Activated CD4-positive, alpha-beta T cell treated with anti-CD3 and anti-CD28 coated beads, Interleukin-2, amount 10 ng/mL, durations not matched to agents 7 days and 5 days (primary cell): ENCODE measurements around the gene CCNJ. TPM values are rescaled to one million over a fixed set of nuclear protein-coding genes. Genes with fewer than 3 reads are reported as not detected.
"Not testable (repeated sequence)": the region's sequence is repeated elsewhere in the genome, so short reads cannot be mapped to it uniquely, and the experiment has no call there.

Experiments used
- CTCF ChIA-PET: fragments of 350-600 bp; sonication (Branson Sonifier 250); formaldehyde crosslinking; loops from one replicate; lab custom pipeline; 2021; ENCODE audit warnings: antibody characterized with exemption; lab: Charles Lee
- POLR2A ChIA-PET: fragments of 350-600 bp; sonication (Branson Sonifier 250); formaldehyde crosslinking; loops from one replicate; lab custom pipeline; 2021; ENCODE audit warnings: antibody characterized with exemption; lab: Charles Lee
- DNase-seq: peaks from one replicate; pipeline ENCODE4 v3.0.0-alpha.2; 2020
- H3K27ac Mint-ChIP-seq: one replicate; pipeline ENCODE4 v1.8.0; 2021; ENCODE audit warnings: mild to moderate bottlenecking, moderate library complexity, mixed read lengths
- H3K27me3 Mint-ChIP-seq: one replicate; pipeline ENCODE4 v1.8.0; 2021; ENCODE audit warnings: mixed read lengths
- H3K36me3 Mint-ChIP-seq: one replicate; pipeline ENCODE4 v1.8.0; 2021; ENCODE audit warnings: low read depth, mixed read lengths
- H3K4me1 Mint-ChIP-seq: one replicate; pipeline ENCODE4 v1.8.0; 2021; ENCODE audit warnings: mixed read lengths
- H3K4me3 Mint-ChIP-seq: one replicate; pipeline ENCODE4 v1.8.0; 2021; ENCODE audit warnings: mild to moderate bottlenecking, moderate library complexity, mixed read lengths
- H3K9me3 Mint-ChIP-seq: one replicate; pipeline ENCODE4 v1.8.0; 2021; ENCODE audit warnings: mixed read lengths
- total RNA-seq, 2 experiments: library from RNA; stranded (reverse); gene quantifications; one replicate each; pipeline ENCODE4 v1.2.3, GENCODE V29; 2021

Gene CCNJ
- total RNA-seq, 2 experiments from 2014 or later = 4.1 to 4.8 TPM

- no peaks in the 10 kb centered on the region for H3K9me3 Mint-ChIP-seq
- ChIA-PET POLR2A (no interaction called here), CTCF (interaction anchor here (1.1 kb wide), 1 partner anchor 17 kb away, joined by 3 read pairs; no protein-coding TSS in a partner anchor)
- no peak overlapping the region for H3K4me3 Mint-ChIP-seq
- DNase-seq = no peak
- peaks cover 2% of the 10 kb centered on the region for H3K36me3 Mint-ChIP-seq
- peaks cover 16% of the 10 kb centered on the region for H3K27me3 Mint-ChIP-seq
- no peak overlapping the region for H3K27ac Mint-ChIP-seq
- peaks cover 9% of the 10 kb centered on the region for H3K4me1 Mint-ChIP-seq
Observed at GRCh38 chr10:96038476-96039387, 4.7 kb upstream of the CCNJ start.

GRCh38 chr10:96041146-96041545, 2.2 kb upstream of the CCNJ start:
- Mint-ChIP-seq H3K27me3 (peaks cover 12% of the 10 kb centered on the region), H3K4me1 (peaks cover 27% of the 10 kb centered on the region), H3K4me3 (no peak overlapping the region), H3K9me3 (no peaks in the 10 kb centered on the region), H3K36me3 (peaks cover 10% of the 10 kb centered on the region), H3K27ac (no peak overlapping the region)
- ChIA-PET POLR2A (no interaction called here), CTCF (no interaction called here)
- no peak for DNase-seq

- CTCF ChIA-PET = interaction anchor here (1.4 kb wide), 1 partner anchor 50 kb away, joined by 3 read pairs; no protein-coding TSS in a partner anchor
- Mint-ChIP-seq H3K36me3 (peaks cover 32% of the 10 kb centered on the region), H3K9me3 (no peaks in the 10 kb centered on the region), H3K27ac (peak overlapping the region; percentile 89), H3K4me3 (peak overlapping the region; percentile 89), H3K4me1 (peaks cover 45% of the 10 kb centered on the region), H3K27me3 (no peaks in the 10 kb centered on the region)
- peak; percentile 50 for DNase-seq
- POLR2A ChIA-PET = interaction anchor here (0.6 kb wide), 1 partner anchor 9 kb away, joined by 3 read pairs; no protein-coding TSS in a partner anchor
Observed at GRCh38 chr10:96043893-96044715, 721 bp downstream of the CCNJ start.

GRCh38 chr10:96044736-96045135, 1.4 kb downstream of the CCNJ start:
- peak overlapping the region; percentile 89 for H3K4me3 Mint-ChIP-seq
- POLR2A ChIA-PET = no interaction called here

GRCh38 chr10:96046546-96046945, 3.2 kb downstream of the CCNJ start:
- peaks cover 47% of the 10 kb centered on the region for H3K4me1 Mint-ChIP-seq
- POLR2A ChIA-PET = interaction anchor here (1.3 kb wide), 1 partner anchor 84 kb away, joined by 3 read pairs; the partner anchor contains the start of gene ZNF518A
- no peaks in the 10 kb centered on the region for H3K27me3 Mint-ChIP-seq
- DNase-seq = no peak
- H3K36me3 Mint-ChIP-seq = peaks cover 41% of the 10 kb centered on the region
- H3K4me3 Mint-ChIP-seq = no peak overlapping the region
- CTCF ChIA-PET = interaction anchor here (0.7 to 1.4 kb wide), 4 partner anchors 13 to 353 kb away, joined by 3 to 5 read pairs (median 3); partner anchors contain the start of gene TCTN3
- no peak overlapping the region for H3K27ac Mint-ChIP-seq
- no peaks in the 10 kb centered on the region for H3K9me3 Mint-ChIP-seq

More at GRCh38 chr10:96044736-96045135, 1.4 kb downstream of the CCNJ start:
- Mint-ChIP-seq H3K4me1 (peaks cover 47% of the 10 kb centered on the region), H3K36me3 (peaks cover 34% of the 10 kb centered on the region), H3K27me3 (no peaks in the 10 kb centered on the region), H3K9me3 (no peaks in the 10 kb centered on the region), H3K27ac (peak overlapping the region; percentile 89)
- CTCF ChIA-PET = interaction anchor here (1.4 kb wide), 1 partner anchor 49 kb away, joined by 3 read pairs; no protein-coding TSS in a partner anchor
- DNase-seq = no peak

GRCh38 chr10:96047004-96047649, 3.7 kb downstream of the CCNJ start:
- CTCF ChIA-PET = interaction anchor here (0.7 to 1.4 kb wide), 4 partner anchors 13 to 353 kb away, joined by 3 to 5 read pairs (median 3); partner anchors contain the start of gene TCTN3
- H3K4me3 Mint-ChIP-seq = no peak overlapping the region
- no peak overlapping the region for H3K27ac Mint-ChIP-seq
- POLR2A ChIA-PET = interaction anchor here (1.3 kb wide), 1 partner anchor 83 kb away, joined by 3 read pairs; the partner anchor contains the start of gene ZNF518A
- peaks cover 46% of the 10 kb centered on the region for H3K36me3 Mint-ChIP-seq
- H3K4me1 Mint-ChIP-seq = peaks cover 52% of the 10 kb centered on the region
- no peaks in the 10 kb centered on the region for H3K9me3 Mint-ChIP-seq
- no peak for DNase-seq
- no peaks in the 10 kb centered on the region for H3K27me3 Mint-ChIP-seq

GRCh38 chr10:96047925-96048324, 4.5 kb downstream of the CCNJ start:
- ChIA-PET POLR2A (interaction anchor here (1.3 kb wide), 1 partner anchor 82 kb away, joined by 3 read pairs; the partner anchor contains the start of gene ZNF518A), CTCF (interaction anchor here (1.3 to 1.4 kb wide), 2 partner anchors 12 to 354 kb away, joined by 3 to 5 read pairs; partner anchors contain the start of gene TCTN3)
- Mint-ChIP-seq H3K36me3 (peaks cover 51% of the 10 kb centered on the region), H3K4me1 (peaks cover 48% of the 10 kb centered on the region)
- not testable (repeated sequence) for H3K9me3 Mint-ChIP-seq, H3K27ac Mint-ChIP-seq, H3K4me3 Mint-ChIP-seq, DNase-seq, H3K27me3 Mint-ChIP-seq

GRCh38 chr10:96049340-96049739, 6.0 kb downstream of the CCNJ start:
- peaks cover 51% of the 10 kb centered on the region for H3K4me1 Mint-ChIP-seq
- ChIA-PET CTCF (no interaction called here), POLR2A (no interaction called here)
- DNase-seq = no peak
- no peak overlapping the region for H3K27ac Mint-ChIP-seq
- no peaks in the 10 kb centered on the region for H3K27me3 Mint-ChIP-seq
- H3K36me3 Mint-ChIP-seq = peaks cover 54% of the 10 kb centered on the region
- no peak overlapping the region for H3K4me3 Mint-ChIP-seq
- no peaks in the 10 kb centered on the region for H3K9me3 Mint-ChIP-seq

GRCh38 chr10:96053985-96054384, 10.6 kb downstream of the CCNJ start:
- POLR2A ChIA-PET = interaction anchor here (1.3 kb wide), 1 partner anchor 10 kb away, joined by 3 read pairs; the partner anchor contains the start of gene CCNJ

GRCh38 chr10:96056787-96057186, 13.4 kb downstream of the CCNJ start:
- no peaks in the 10 kb centered on the region for H3K27me3 Mint-ChIP-seq
- H3K4me1 Mint-ChIP-seq = peaks cover 14% of the 10 kb centered on the region
- peaks cover 57% of the 10 kb centered on the region for H3K36me3 Mint-ChIP-seq
- DNase-seq = no peak
- no peak overlapping the region for H3K4me3 Mint-ChIP-seq
- no peak overlapping the region for H3K27ac Mint-ChIP-seq
- POLR2A ChIA-PET = no interaction called here
- CTCF ChIA-PET = no interaction called here
- H3K9me3 Mint-ChIP-seq = no peaks in the 10 kb centered on the region

More at GRCh38 chr10:96053985-96054384, 10.6 kb downstream of the CCNJ start:
- H3K36me3 Mint-ChIP-seq = peaks cover 53% of the 10 kb centered on the region
- H3K4me3 Mint-ChIP-seq = no peak overlapping the region
- CTCF ChIA-PET = no interaction called here
- H3K27me3 Mint-ChIP-seq = no peaks in the 10 kb centered on the region
- H3K27ac Mint-ChIP-seq = no peak overlapping the region
- no peaks in the 10 kb centered on the region for H3K9me3 Mint-ChIP-seq
- peaks cover 19% of the 10 kb centered on the region for H3K4me1 Mint-ChIP-seq
- no peak for DNase-seq

GRCh38 chr10:96061232-96061631, 17.8 kb downstream of the CCNJ start:
- Mint-ChIP-seq H3K27ac (no peak overlapping the region), H3K36me3 (peaks cover 57% of the 10 kb centered on the region), H3K4me3 (no peak overlapping the region), H3K9me3 (peaks cover 2% of the 10 kb centered on the region), H3K27me3 (no peaks in the 10 kb centered on the region), H3K4me1 (peaks cover 30% of the 10 kb centered on the region)
- CTCF ChIA-PET = interaction anchor here (0.7 kb wide), 1 partner anchor 39 kb away, joined by 3 read pairs; no protein-coding TSS in a partner anchor
- DNase-seq = no peak
- POLR2A ChIA-PET = no interaction called here
